ENCODE data around the gene CTSL. TPM values are rescaled to one million over a fixed set of nuclear protein-coding genes. Genes with fewer than 3 reads are reported as not detected.

Gene CTSL
- total and polyA plus RNA-seq, 7 experiments from 2014 or later: 3.7 to 67.9 (median 14.9) TPM

DNA sequence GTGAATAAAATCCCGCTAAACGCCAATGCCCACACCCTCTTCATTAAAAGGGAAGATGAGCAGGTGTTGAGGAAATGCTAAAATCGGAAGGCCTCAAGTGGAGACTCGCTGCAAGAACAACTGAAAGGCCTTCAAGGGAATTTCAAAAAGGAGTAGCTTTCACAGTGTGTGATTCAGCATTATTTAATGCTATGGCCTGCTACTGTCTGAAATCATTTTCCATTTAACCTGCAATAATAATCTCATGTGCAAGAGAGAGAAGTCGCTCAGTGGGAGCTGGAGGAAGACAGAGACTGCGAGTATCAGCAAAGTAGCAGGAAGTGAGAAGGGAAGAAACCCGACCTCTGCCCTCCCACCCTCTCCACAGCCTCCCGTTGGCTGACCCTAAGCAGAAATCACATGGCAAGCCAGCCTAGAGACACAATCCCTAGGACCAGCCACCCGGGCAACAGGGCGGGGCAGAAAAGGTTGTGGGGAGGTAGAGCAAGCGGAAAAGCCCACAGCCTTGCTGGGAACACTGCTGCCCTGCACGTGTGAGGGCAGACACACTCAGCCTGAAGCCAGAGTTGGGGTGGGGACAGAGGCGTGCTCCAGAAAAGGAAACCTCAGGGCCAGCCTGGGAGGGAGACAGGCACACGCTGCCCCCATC lies 39.9 kb upstream of the CTSL start:
- peaks cover 11 to 37% (median 24%) of the 10 kb centered on the region in 7 donors for H3K4me1 Mint-ChIP-seq
- ChIA-PET POLR2A (interaction anchor here (1.0 to 2.0 kb wide), 3 partner anchors 23 to 40 kb away, joined by 3 to 4 read pairs (median 3); partner anchors contain the start of gene CTSL), CTCF (interaction anchor here (0.7 kb wide), 1 partner anchor 9 kb away, joined by 3 read pairs; no protein-coding TSS in a partner anchor)
- peak overlapping the region; percentile 17 for H3K27ac ChIP-seq (ENCODE audit: low read depth, low read length)
- H3K9me3 Mint-ChIP-seq: peaks cover 0 to 2% (median 0%) of the 10 kb centered on the region in 11 donors
- H3K9me3 ChIP-seq (ENCODE audit: control insufficient read depth in 2 of 3, low read length in 3 of 3): no peaks in the 10 kb centered on the region
- ATAC-seq (peak; percentile 62), DNase-seq (peak in 2 of 9 donors; percentile 4 to 16)
- no peaks in the 10 kb centered on the region for H3K36me3 Mint-ChIP-seq
- H3K27ac Mint-ChIP-seq: peak overlapping the region in 8 of 9 donors; percentile 23 to 91 (median 80)
- H3K4me3 ChIP-seq (ENCODE audit: low read length): no peak overlapping the region
- peaks cover 0 to 13% of the 10 kb centered on the region in 2 donors for H3K4me1 ChIP-seq (ENCODE audit: control insufficient read depth in 2 of 2, insufficient read depth in 2 of 2, low read length in 2 of 2)
- H3K27me3 Mint-ChIP-seq: peaks cover 0 to 25% (median 0%) of the 10 kb centered on the region in 5 donors
- H3K27me3 ChIP-seq (ENCODE audit: control insufficient read depth in 2 of 2, insufficient read depth in 2 of 2, low read length in 2 of 2): no peaks in the 10 kb centered on the region
- peak overlapping the region; percentile 39 to 80 (median 72) for H3K4me3 Mint-ChIP-seq
- no peaks in the 10 kb centered on the region for H3K36me3 ChIP-seq (ENCODE audit: control insufficient read depth in 2 of 3, insufficient read depth in 3 of 3, low read length in 3 of 3)
- intact Hi-C loops (cut with micrococcal nuclease): loop anchor here in 1 of 2 donors (2.0 to 10.0 kb wide), 3 partner anchors 39 to 701 kb away; partner anchors contain the start of gene SPIN1

DNA sequence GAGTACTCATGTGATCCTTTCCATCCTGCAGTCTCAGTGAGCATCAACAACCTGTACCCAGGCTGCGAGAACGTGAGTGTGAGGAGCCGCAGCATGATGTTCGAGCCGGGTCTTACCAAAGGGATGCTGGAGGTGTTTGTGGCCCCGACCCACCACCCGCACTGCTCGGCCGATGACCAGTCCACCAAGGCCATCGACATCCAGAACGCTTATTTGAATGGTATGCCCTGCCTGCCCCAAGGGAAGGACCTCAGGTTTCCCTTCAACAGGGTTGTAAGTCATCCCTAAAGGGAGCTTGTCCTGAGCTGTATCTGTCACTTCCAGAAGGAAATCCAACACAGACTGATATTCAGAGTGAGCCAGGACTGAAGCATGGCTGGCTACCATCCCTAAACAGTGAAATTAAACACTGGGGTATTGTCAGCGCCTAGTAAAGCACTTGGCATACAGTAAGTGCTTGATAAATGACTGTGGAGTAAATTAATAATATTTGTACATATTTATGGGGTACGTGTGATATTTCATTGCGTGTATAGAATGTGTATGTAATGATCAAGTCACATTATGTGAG lies 39.3 kb upstream of the CTSL start:
- no peaks in the 10 kb centered on the region for H3K36me3 Mint-ChIP-seq
- peaks cover 0 to 3% (median 0%) of the 10 kb centered on the region in 11 donors for H3K9me3 Mint-ChIP-seq
- H3K4me1 ChIP-seq (ENCODE audit: control insufficient read depth in 2 of 2, insufficient read depth in 2 of 2, low read length in 2 of 2): peaks cover 0 to 13% of the 10 kb centered on the region in 2 donors
- DNase-seq (no peak), ATAC-seq (no peak)
- H3K36me3 ChIP-seq (ENCODE audit: control insufficient read depth in 2 of 3, insufficient read depth in 3 of 3, low read length in 3 of 3): no peaks in the 10 kb centered on the region
- ChIA-PET POLR2A (interaction anchor here (1.0 to 2.0 kb wide), 3 partner anchors 23 to 40 kb away, joined by 3 to 4 read pairs (median 3); partner anchors contain the start of gene CTSL), CTCF (interaction anchor here (1.2 kb wide), 1 partner anchor 26 kb away, joined by 4 read pairs; no protein-coding TSS in a partner anchor)
- H3K9me3 ChIP-seq (ENCODE audit: control insufficient read depth in 2 of 3, low read length in 3 of 3): no peaks in the 10 kb centered on the region
- no peak overlapping the region for H3K27ac ChIP-seq (ENCODE audit: low read depth, low read length)
- H3K27me3 ChIP-seq (ENCODE audit: control insufficient read depth in 2 of 2, insufficient read depth in 2 of 2, low read length in 2 of 2): no peaks in the 10 kb centered on the region
- no peak overlapping the region for H3K4me3 ChIP-seq (ENCODE audit: low read length)
- H3K4me3 Mint-ChIP-seq: peak overlapping the region in 5 of 10 donors; percentile 0 to 80 (median 55)
- H3K27ac Mint-ChIP-seq: peak overlapping the region in 7 of 9 donors; percentile 23 to 91 (median 72)
- intact Hi-C loops (cut with micrococcal nuclease): loop anchor here in 1 of 2 donors (2.0 to 10.0 kb wide), 3 partner anchors 38 to 701 kb away; partner anchors contain the start of gene SPIN1
- peaks cover 11 to 37% (median 24%) of the 10 kb centered on the region in 7 donors for H3K4me1 Mint-ChIP-seq
- peaks cover 0 to 31% (median 0%) of the 10 kb centered on the region in 5 donors for H3K27me3 Mint-ChIP-seq

DNA sequence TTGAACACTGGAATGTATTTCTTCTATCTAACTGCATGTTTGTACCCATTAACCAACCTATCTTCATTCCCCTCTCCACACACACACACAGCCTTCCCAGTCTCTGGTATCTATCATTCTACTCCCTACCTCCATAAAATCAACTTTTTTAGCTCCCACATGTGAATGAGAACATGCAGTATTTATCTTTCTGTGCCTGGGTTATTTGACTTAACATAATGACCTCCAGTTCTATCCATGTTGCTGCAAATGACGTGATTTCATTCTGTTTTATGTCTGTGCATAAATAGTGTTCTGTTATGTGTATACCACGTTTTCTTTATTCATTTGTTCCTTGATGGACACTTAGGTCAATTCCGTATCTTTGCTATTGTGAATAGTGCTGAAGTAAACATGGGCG lies 38.7 kb upstream of the CTSL start:
- H3K4me1 Mint-ChIP-seq: peaks cover 11 to 36% (median 24%) of the 10 kb centered on the region in 7 donors
- peak overlapping the region in 2 of 9 donors; percentile 51 to 66 for H3K27ac Mint-ChIP-seq
- Histone ChIP-seq H3K36me3 (ENCODE audit: control insufficient read depth in 2 of 3, insufficient read depth in 3 of 3, low read length in 3 of 3) (no peaks in the 10 kb centered on the region), H3K4me1 (ENCODE audit: control insufficient read depth in 2 of 2, insufficient read depth in 2 of 2, low read length in 2 of 2) (peaks cover 0 to 13% of the 10 kb centered on the region in 2 donors), H3K27me3 (ENCODE audit: control insufficient read depth in 2 of 2, insufficient read depth in 2 of 2, low read length in 2 of 2) (no peaks in the 10 kb centered on the region), H3K27ac (ENCODE audit: low read depth, low read length) (no peak overlapping the region), H3K4me3 (ENCODE audit: low read length) (no peak overlapping the region), H3K9me3 (ENCODE audit: control insufficient read depth in 2 of 3, low read length in 3 of 3) (no peaks in the 10 kb centered on the region)
- H3K27me3 Mint-ChIP-seq: peaks cover 0 to 35% (median 0%) of the 10 kb centered on the region in 5 donors
- POLR2A ChIA-PET: interaction anchor here (0.6 kb wide), 1 partner anchor 100 kb away, joined by 6 read pairs; no protein-coding TSS in a partner anchor
- peaks cover 0 to 9% (median 1%) of the 10 kb centered on the region in 11 donors for H3K9me3 Mint-ChIP-seq
- DNase-seq (no peak), ATAC-seq (no peak)
- H3K36me3 Mint-ChIP-seq: peaks cover 0 to 3% (median 0%) of the 10 kb centered on the region in 5 donors
- H3K4me3 Mint-ChIP-seq: peak overlapping the region in 2 of 10 donors; percentile 0 to 12
- CTCF ChIA-PET: interaction anchor here (1.2 kb wide), 1 partner anchor 25 kb away, joined by 4 read pairs; no protein-coding TSS in a partner anchor
- intact Hi-C loops (cut with micrococcal nuclease): loop anchor here in 1 of 2 donors (2.0 to 10.0 kb wide), 3 partner anchors 38 to 700 kb away; partner anchors contain the start of gene SPIN1

DNA sequence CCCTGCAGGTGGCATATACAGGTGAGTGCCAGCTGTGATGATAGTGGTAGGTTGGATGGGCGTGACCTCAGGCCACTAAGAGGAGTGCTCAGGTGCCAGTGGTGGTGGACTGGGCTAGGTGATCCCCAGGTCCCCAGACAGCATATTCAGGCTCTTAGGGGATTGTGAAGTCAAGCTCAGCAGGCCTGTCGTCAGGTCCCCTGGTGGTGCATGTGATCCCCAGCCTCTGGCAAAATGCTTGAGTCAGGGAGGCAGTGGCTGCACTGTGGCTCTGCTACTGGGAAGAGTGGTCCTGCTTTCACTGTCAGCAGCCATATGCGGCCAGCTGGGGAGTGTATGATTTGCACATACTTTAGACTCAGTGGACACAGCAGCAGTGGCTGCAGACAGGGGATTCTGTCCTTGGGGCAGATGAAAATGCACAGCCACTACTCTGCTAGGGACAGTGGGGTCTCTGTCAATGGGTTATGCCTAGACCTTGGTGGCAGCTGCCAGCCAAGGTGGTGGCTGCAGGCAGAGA lies 31.6 kb upstream of the CTSL start:
- Mint-ChIP-seq H3K4me3 (no peak overlapping the region), H3K27me3 (peaks cover 0 to 33% (median 0%) of the 10 kb centered on the region in 5 donors), H3K36me3 (peaks cover 0 to 17% (median 8%) of the 10 kb centered on the region in 5 donors), H3K4me1 (peaks cover 0 to 8% (median 0%) of the 10 kb centered on the region in 7 donors), H3K9me3 (peaks cover 0 to 29% (median 8%) of the 10 kb centered on the region in 11 donors), H3K27ac (no peak overlapping the region)
- no peaks in the 10 kb centered on the region for H3K36me3 ChIP-seq (ENCODE audit: control insufficient read depth in 2 of 3, insufficient read depth in 3 of 3, low read length in 3 of 3)
- intact Hi-C loops (cut with micrococcal nuclease): no loop called here
- POLR2A ChIA-PET: no interaction called here
- no peak for DNase-seq
- no peak overlapping the region for H3K4me3 ChIP-seq (ENCODE audit: low read length)
- H3K9me3 ChIP-seq (ENCODE audit: control insufficient read depth in 2 of 3, low read length in 3 of 3): peaks cover 0 to 4% (median 0%) of the 10 kb centered on the region in 3 experiments
- CTCF ChIA-PET: interaction anchor here (0.6 kb wide), 1 partner anchor 29 kb away, joined by 3 read pairs; no protein-coding TSS in a partner anchor
- H3K27me3 ChIP-seq (ENCODE audit: control insufficient read depth in 2 of 2, insufficient read depth in 2 of 2, low read length in 2 of 2): no peaks in the 10 kb centered on the region
- H3K4me1 ChIP-seq (ENCODE audit: control insufficient read depth in 2 of 2, insufficient read depth in 2 of 2, low read length in 2 of 2): no peaks in the 10 kb centered on the region
- H3K27ac ChIP-seq (ENCODE audit: low read depth, low read length): no peak overlapping the region
- no peak for ATAC-seq

DNA sequence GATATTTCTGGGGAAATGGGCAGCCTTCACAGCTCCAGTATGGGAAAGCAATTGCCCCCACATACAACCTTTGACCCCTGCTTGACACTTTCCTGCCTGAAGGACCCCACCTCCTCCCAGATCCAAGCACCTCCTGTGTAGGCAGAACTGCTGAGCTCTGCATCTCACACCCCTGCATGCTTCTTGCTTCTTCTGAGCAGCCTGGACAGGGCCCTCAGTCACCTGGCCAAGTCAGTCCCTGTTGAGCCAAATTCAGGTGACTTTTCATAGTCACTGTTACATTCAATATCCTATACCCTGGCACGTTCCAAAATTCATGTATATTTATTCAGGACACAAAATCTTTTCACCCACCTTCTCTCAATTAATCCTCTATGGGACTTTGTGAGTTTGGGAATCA lies 30.4 kb upstream of the CTSL start:
- Histone ChIP-seq H3K27ac (ENCODE audit: low read depth, low read length) (no peak overlapping the region), H3K36me3 (ENCODE audit: control insufficient read depth in 2 of 3, insufficient read depth in 3 of 3, low read length in 3 of 3) (no peaks in the 10 kb centered on the region), H3K27me3 (ENCODE audit: control insufficient read depth in 2 of 2, insufficient read depth in 2 of 2, low read length in 2 of 2) (no peaks in the 10 kb centered on the region), H3K4me1 (ENCODE audit: control insufficient read depth in 2 of 2, insufficient read depth in 2 of 2, low read length in 2 of 2) (no peaks in the 10 kb centered on the region), H3K9me3 (ENCODE audit: control insufficient read depth in 2 of 3, low read length in 3 of 3) (peaks cover 0 to 4% (median 0%) of the 10 kb centered on the region in 3 experiments), H3K4me3 (ENCODE audit: low read length) (no peak overlapping the region)
- H3K9me3 Mint-ChIP-seq: peaks cover 0 to 29% (median 8%) of the 10 kb centered on the region in 11 donors
- no peak overlapping the region for H3K4me3 Mint-ChIP-seq
- H3K27ac Mint-ChIP-seq: no peak overlapping the region
- H3K4me1 Mint-ChIP-seq: peaks cover 0 to 8% (median 0%) of the 10 kb centered on the region in 7 donors
- intact Hi-C loops (cut with micrococcal nuclease): no loop called here
- H3K27me3 Mint-ChIP-seq: peaks cover 0 to 23% (median 0%) of the 10 kb centered on the region in 5 donors
- POLR2A ChIA-PET: no interaction called here
- CTCF ChIA-PET: no interaction called here
- ATAC-seq (no peak), DNase-seq (no peak)
- peaks cover 0 to 17% (median 8%) of the 10 kb centered on the region in 5 donors for H3K36me3 Mint-ChIP-seq

DNA sequence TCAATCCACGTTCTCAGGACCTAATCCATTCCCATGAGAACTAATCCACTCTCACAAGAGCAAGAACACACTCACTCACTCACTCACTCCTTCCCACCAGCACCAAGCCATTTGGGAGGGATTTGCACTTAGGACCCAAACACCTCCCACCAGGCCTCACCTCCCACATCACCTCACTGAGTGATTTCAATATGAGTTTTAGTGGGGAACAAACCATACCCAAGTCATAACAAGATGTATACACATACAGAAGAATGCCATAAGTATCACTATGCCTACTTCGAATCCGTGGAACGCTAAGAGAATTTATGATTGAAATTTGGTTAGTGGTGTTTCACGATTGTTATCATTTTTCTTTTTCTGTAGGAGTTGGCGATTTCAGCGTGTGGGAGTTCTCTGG lies 29.3 kb upstream of the CTSL start:
- H3K27ac ChIP-seq (ENCODE audit: low read depth, low read length): no peak overlapping the region
- ChIA-PET POLR2A (no interaction called here), CTCF (no interaction called here)
- Mint-ChIP-seq H3K4me1 (peaks cover 0 to 8% (median 0%) of the 10 kb centered on the region in 7 donors), H3K27ac (peak overlapping the region in 1 of 9 donors; percentile 14), H3K27me3 (peaks cover 0 to 13% (median 0%) of the 10 kb centered on the region in 5 donors), H3K9me3 (peaks cover 0 to 25% (median 7%) of the 10 kb centered on the region in 11 donors), H3K4me3 (no peak overlapping the region), H3K36me3 (peaks cover 0 to 17% (median 8%) of the 10 kb centered on the region in 5 donors)
- H3K4me1 ChIP-seq (ENCODE audit: control insufficient read depth in 2 of 2, insufficient read depth in 2 of 2, low read length in 2 of 2): no peaks in the 10 kb centered on the region
- H3K9me3 ChIP-seq (ENCODE audit: control insufficient read depth in 2 of 3, low read length in 3 of 3): peaks cover 0 to 4% (median 0%) of the 10 kb centered on the region in 3 experiments
- DNase-seq (no peak), ATAC-seq (no peak)
- intact Hi-C loops (cut with micrococcal nuclease): no loop called here
- no peaks in the 10 kb centered on the region for H3K36me3 ChIP-seq (ENCODE audit: control insufficient read depth in 2 of 3, insufficient read depth in 3 of 3, low read length in 3 of 3)
- no peak overlapping the region for H3K4me3 ChIP-seq (ENCODE audit: low read length)
- no peaks in the 10 kb centered on the region for H3K27me3 ChIP-seq (ENCODE audit: control insufficient read depth in 2 of 2, insufficient read depth in 2 of 2, low read length in 2 of 2)
